WI38 (cell line): ENCODE results near the gene PRKAR1B.

Experiments used
- H3K4me3 ChIP-seq: 2 replicates; pipeline ENCODE4 v1.5.1; 2011; ENCODE audit warnings: low read depth, mild to moderate bottlenecking, control low read depth, low read length
- TF ChIP-seq, protein P1 (sequence below): IDR thresholded peaks from 2 replicates; pipeline ENCODE4 v1.5.1; 2012; ENCODE audit warnings: low read depth, mild to moderate bottlenecking, control low read depth, low read length

PRKAR1B gene

GRCh38 chr7:502296-502695 lies 224.8 kb downstream of the PRKAR1B start:
- TF ChIP-seq, protein P1, sequence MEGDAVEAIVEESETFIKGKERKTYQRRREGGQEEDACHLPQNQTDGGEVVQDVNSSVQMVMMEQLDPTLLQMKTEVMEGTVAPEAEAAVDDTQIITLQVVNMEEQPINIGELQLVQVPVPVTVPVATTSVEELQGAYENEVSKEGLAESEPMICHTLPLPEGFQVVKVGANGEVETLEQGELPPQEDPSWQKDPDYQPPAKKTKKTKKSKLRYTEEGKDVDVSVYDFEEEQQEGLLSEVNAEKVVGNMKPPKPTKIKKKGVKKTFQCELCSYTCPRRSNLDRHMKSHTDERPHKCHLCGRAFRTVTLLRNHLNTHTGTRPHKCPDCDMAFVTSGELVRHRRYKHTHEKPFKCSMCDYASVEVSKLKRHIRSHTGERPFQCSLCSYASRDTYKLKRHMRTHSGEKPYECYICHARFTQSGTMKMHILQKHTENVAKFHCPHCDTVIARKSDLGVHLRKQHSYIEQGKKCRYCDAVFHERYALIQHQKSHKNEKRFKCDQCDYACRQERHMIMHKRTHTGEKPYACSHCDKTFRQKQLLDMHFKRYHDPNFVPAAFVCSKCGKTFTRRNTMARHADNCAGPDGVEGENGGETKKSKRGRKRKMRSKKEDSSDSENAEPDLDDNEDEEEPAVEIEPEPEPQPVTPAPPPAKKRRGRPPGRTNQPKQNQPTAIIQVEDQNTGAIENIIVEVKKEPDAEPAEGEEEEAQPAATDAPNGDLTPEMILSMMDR: no peak
- H3K4me3 ChIP-seq: no peak overlapping the region

- H3K4me3 ChIP-seq: no peak overlapping the region
- TF ChIP-seq, protein P1: no peak
These were observed 225.6 kb downstream of the PRKAR1B start for GRCh38 chr7:501526-501925.

DNA sequence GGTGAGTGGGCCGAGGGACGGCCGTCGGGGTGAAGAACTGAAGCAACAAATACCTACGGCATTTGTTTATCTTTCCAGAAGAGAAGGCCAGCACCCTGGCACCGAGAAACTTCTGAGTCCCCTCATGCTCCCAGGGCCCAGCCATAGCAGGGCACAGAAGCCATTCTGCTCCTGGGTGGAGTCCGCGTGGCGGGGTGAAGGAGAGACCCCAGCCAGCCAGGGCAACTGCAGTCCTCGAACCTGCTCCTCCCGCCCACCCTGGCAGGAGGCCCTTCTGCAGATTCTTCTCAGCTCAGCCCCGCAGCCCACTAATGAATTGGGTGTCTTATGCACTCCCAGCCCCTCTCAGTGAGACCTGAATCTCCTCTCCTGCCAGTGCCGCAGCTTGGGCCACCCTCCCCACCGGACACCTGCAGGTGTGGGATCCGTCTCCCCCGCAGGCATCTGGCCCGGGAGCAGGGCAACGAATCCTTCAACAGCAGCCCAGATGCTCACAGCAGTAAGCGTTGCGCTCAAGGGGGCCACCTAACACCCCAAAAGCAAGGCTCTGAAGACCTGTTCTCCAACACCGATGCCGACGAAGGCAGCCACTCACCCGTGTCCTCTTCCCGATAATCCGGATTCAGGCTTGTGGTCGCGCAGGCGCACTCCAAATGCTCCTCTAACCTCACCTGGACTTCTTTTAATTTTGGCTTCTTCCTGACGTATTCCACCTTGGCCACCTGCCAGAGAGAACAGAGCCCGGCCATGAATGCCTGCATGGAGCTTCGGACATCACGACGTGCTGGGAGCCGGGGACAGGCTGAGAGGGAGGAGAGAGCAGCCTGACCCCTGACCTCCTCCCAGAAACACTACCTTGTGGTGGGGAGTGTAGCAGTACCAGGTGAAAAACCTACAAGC lies 226.3 kb downstream of the PRKAR1B start:
- no peak overlapping the region for H3K4me3 ChIP-seq
- TF ChIP-seq, protein P1: no peak

DNA sequence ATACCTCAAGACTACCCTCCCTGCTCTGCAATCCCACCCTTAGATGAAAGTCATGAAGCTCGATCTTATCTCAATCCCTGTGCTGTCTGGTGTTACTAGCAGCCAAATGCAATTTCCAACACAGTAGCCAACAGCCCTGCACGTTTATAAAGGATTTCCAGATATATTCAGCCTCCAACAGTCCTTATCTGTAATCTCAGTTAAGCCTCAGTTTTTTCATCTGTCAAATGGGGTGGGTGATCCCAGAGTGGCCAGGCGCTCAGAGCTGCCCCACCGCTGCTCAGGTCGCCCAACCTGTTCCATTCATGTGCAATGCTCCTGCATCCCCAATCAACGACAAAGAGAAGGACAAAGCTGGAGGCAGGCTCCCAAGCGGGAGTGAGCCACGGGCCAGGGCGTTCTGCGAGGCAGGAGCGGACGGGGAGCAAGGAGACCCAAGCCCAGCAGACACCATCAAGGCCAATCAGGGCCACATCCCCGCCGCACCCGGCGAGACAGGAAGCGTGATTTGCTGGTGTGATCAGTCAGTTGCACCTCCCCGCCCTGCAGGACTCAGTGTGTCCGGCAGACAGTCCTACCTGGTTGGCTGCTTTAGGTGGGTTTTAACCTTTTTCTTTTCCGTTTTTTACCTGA lies 227.1 kb downstream of the PRKAR1B start:
- H3K4me3 ChIP-seq: no peak overlapping the region
- TF ChIP-seq, protein P1: no peak
